GM19240 (cell line): ENCODE measurements around the gene SHISA3.
"Not testable (repeated sequence)": the region's sequence is repeated elsewhere in the genome, so short reads cannot be mapped to it uniquely, and the experiment has no call there.

Source experiments
- DNase-seq: peaks from one replicate; pipeline ENCODE4 v3.0.0; 2011; ENCODE audit warnings: low spot score; ENCODE audit not compliant: insufficient read length

SHISA3 gene

DNA sequence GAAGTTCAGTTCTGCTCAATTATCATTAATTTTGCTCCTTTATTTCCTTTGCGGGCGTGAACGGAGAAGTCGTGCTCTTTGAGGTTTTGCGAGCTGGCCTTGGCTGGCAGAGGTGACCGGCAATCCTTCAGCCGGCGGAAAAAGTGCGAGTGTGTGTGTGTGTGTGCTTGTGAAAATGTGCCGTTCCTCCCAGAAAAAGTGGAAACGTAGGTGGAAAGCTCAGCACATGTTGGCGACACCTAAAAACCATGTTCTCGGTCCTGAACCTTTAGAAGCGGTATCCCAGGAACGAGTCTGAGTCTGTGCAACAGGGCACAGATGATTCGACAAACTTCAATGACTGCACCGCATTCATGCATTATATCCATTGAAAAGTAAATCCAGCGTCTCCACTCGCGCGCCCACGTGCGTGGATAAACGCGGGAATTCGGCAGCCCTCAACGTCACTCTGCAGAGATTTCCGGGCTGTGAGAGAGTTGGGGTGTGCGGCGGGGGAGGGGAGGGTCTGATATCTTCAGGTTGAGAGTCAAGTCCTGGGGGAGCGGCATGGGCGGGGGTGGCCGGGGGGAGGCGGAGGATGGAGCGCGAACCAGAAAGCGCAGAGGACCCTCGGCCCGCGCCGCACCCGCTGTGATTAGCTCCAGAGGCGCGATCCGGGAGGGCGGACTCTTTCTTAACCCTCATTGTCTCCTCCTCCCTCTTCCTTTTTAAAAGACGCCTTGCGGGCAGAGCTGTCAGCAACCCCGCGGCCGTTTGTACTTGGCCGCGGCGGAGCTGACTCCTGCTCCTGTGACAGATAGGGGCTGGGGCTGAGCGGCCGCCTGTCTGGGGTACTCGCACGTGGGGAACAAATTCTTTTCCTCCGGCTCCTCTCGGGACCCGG, at the start of gene SHISA3:
Gene SHISA3 (plus strand): TSS at position 737 of the 883 bp plus-strand sequence. CDS start 569 bp downstream, outside the sequence.
- DNase-seq = no peak

DNA sequence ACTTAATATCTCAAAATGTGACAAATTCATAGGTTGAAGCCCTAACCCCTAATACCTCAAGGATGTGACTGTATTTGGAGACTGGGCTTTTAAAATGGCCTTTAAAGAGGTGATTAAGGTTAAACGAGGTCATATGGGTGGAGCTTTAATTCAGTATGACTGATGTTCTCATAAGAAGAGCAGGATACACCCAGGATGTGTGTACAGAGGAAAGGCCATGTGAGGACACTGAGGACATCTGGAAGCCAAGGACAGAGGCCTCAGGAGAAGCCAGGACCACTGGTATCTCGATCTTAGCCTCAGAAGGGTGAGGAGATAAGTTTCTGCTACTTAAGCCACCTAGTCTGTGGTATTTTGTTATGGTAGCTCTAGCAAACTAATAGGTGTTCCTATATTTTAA, 49.0 kb upstream of the SHISA3 start:
- DNase-seq = no peak

DNA sequence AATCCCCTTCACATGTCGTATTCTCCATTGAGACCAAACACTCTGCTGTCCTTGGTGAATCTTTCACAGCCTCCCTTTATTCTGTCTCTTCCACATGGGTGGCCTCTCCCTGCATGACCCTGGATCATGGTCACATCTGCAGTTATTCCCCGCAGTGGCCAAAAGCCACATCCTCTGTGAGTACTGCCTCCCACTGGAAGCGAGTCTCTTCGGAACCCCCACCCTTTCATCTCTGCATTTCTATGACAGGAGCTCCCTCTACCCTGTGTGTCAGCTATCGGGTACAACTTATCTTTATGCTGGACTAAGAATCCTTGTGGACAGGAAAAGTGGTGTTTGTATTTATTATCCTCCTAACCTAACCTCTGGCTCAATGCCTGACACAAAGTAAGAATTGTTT, 48.6 kb upstream of the SHISA3 start:
- no peak for DNase-seq

DNA sequence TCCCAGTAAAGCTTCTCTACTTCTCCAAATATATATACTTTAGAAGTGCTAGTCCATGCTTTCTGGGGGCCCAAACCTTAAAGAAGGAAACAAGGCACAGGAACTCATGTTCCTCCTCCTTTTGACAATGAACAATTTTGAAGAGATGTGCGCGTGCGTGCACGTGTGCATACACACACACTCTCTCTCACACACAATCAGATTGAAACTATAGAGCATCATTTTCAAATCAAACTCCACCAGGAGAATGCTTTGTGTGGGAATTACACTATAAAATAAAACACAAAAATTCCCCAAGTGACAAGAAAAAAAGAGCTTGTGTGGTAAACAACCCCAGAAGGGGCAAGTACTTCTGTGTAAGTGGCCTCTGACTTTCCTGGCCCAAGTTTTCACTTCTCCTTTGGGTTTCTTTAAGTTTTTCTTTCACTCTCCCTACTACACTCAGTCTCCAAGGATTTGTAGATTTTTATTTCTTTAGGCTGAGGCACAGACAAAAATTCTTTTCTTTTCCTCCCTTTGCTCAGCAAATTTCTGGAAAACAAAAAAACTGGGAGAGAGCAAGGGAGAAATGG, 46.6 kb upstream of the SHISA3 start:
- no peak for DNase-seq

DNA sequence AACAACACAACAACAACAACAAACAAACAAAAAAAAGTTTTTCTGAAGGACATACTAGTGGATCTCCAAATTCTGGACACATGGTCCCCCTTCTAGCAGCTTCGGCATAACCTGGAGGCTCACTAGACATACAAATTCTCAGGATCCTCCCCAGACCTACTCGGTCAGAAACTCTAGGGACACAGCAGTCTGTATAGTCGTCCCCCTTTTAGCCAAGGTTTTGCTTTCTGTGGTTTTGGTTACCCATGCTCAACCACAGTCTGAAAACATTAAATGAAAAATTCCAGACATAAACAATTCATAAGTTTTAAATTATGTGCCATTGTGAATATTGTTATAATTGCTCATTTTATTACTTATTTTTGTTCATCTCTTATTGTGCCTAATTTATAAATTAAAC, 45.2 kb upstream of the SHISA3 start:
- DNase-seq = no peak

DNA sequence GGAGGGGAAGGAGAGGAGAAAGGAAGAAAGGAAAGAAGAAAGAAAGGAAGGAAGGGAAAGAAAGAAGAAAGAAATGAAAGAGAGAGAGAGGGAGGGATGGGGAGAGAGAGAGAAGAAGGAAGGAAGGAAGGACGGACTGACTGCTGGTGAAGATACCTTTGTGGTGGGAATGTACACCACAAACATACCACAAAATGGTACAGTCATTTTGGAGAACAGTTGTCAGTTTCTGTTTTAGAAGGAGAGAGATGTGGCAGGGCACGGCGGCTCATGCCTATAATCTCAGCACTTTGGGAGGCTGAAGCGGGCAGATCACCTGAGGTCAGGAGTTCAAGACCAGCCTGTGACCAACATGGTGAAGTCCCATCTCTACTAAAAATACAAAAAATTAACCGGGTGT, 40.0 kb upstream of the SHISA3 start:
- DNase-seq = no peak

DNA sequence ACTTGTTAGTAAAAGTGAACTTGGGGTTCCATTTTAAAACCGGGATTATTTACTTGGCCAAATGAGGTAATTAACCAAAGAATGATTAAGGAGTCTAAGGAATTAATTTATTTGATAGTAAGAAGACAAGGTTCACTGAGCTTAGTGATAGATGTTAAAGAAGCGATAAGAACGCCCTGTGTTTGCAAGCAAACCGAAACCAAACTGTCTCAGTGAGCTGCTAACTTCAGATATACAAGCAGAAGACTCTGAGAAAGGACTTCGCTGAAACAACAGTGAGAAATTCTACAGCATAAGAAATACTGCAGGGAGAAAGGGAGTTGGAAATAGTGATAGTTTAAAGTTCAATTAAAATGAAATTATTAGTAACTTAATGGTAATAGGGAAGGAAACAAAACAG, 37.6 kb upstream of the SHISA3 start:
- no peak for DNase-seq

DNA sequence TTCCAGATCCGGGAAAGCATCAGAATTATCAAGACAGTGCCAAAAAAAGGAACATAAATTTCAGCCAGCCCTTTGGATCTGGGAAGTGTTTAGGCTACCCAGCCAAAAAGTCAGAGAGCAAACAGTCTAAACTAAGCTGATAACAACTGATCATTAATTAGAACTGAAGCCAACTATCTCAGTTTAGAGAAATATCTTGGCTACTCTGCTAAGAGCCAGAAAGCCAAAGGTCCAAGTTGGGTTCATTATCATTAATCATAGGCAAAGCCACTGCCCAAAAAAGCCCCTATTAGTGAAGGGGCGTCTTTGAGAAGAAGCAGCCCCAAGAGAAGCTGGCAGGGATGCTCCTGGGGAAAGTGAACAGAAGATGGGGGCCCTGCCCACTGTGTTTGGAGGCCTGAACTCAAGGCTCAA, 37.0 kb upstream of the SHISA3 start:
- no peak for DNase-seq

DNA sequence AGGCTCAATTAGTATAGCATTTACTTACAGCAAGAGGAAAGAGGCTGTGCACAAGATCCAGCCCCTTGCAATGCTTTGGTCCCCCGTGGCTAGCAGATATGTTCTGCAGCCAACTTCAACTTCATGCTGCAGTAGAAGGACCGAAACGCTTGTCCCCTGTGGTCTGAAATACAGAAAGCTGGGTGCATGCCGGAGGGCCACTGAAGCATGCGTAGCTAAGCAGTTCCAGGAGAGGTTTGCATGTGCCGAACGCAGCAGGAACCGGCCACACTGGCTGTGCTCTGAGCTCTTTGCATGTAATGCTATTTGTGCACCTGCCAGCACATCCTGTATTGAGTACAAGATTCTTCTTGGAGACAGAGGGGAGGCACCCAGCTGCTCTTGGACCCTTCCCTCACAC, 35.8 kb upstream of the SHISA3 start:
- no peak for DNase-seq

DNA sequence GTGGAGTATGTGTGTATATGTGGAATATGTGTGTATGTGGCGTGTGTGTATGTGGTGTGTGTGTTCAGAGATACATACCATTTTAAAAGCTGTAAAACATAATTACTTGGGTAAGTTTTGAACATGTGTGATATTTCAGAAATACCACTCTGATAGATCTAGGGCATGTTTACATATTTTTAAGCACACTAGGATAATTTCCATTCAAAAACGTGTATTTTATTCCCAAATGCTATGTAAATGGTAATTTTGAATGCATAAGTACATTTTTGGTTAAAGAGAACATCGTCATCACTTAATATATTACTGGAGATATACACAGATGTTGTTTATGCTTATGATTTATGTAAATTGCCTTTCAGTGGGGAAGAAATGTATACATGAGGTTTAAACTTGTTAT, 34.7 kb upstream of the SHISA3 start:
- no peak for DNase-seq

DNA sequence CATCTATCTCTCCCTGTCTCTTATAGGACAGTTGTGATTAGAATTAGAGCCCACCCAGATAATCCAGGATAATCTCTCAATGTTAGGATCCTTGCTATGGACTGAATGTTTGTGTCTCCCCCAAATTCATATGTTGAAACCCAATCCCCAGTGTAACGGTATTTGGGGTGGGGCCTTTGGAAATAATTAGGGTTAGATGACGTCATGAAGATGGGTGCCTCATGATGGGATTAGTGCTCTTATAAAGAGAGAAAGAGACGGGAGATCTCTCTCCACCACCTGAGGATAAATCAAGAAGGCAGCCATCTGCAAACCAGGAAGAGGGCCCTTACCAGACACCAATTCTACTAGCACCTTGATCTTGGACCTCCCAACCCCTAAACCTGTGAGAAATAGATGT, 33.7 kb upstream of the SHISA3 start:
- DNase-seq = no peak

DNA sequence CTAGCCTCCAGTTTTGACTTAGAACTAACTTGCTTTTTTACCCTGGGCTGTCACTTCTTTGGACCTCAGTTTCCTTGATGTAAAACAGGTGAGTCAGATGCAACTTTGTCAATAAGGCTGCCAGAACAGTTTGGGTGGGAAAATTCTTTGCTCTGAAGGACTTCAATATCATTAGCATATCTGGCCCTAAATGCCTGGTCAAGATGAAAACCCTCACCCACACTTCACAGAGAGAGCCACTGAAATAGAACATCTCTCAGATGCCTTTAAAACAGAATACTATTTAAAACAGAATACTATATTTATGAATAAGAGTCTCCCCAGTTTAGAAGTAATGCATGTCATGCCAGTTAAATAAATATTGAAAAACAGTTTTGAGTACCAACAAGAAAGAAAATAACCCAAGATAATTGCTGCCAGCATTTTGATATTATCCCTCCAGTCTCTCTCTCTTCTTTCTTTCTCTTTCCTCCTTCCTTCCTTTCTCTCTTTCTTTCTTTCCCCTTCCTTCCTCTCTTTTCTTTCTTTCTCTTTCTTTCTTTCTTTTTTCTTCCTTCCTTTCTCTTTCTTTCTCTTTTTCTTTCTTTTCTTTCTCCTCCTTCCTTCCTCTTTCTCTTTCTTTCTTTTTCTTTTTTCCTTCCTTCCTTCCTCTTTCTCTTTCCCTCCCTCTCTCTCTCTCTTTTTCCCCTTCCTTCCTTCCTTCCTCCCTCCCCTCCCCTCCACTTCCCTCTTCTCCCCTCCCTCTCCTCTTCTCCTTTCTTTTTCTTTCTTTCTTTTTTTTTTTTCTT, 32.8 kb upstream of the SHISA3 start:
- no peak for DNase-seq

DNA sequence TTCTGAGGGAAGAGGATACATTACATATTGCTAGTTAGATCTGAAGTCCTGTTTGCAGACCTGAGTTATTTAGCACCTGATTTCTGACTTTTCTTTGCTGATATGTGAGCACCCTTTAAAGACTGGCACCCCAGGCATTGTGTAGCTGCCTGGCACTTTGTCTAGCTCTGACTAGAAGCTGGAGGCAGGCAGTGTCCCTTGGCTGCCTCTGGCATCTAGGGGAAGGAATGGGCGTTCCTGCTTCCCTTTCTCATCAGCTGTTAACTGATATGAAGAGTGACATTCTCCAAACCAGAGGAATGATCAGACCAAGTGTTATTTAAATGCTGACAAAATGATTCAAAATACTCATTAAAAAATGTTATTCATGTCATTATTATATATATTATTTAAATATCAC, 30.3 kb upstream of the SHISA3 start:
- DNase-seq = no peak

DNA sequence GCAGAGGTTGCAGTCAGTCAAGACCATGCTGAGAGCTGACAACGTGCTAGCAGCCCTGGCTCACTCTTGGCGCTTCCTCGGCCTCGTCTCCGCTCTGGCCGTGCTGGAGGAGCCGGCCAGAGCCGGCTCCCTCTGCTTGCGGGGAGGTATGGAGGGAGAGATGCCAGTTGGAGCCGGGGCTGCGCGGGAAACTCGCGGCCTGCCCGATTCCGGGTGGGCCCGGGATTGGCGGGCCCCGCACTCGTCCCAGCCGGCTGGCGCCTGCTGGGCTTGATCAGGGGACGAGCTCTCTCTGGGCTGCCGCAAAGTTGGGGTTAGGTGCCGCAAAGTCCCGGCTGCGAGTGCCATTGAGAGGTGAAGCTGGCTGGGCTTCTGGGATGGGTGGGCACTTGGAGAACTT, 27.8 kb upstream of the SHISA3 start:
- no peak for DNase-seq

DNA sequence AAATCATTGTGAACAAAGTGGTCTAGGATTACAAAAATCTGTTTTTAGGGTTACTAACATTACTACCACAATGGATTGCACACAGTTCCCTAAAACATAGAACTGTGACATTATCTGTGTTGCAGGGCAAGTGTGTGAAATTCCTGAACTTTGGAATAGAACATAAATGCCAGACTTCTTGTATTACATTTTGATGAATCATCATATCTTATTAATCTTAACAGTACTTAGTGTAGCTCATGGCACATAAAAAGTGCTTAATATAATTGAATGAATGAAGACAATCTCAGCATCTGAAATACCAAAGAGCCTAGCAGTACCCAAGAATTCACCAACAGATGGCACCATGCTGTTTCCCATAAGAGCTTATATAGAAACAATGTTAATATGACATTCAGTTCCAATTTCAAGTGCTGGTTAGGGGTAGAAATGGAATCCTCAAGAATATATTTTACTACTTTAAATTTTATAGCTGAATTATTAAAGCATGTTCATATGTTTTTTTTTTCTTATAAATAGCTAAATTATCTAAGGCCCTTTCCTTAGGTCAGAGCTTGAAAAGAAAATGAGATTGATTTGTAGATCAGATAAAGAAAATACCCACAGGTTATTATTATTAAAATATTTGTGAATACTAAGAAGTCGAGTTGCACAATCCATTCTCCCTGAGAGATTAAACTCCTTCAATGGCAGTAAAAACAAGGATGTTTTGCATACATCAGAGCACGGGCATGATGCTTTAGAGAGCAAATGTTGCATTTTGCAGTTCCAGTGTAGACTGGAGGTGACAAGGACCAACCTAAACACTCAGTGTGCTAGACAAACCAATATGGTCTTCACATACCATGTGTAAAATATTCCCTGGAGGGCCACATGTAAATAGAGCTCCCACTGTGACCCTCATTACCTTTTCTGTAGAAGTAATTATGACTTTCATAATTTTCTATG, 25.7 kb upstream of the SHISA3 start:
- DNase-seq = peak; percentile 19

DNA sequence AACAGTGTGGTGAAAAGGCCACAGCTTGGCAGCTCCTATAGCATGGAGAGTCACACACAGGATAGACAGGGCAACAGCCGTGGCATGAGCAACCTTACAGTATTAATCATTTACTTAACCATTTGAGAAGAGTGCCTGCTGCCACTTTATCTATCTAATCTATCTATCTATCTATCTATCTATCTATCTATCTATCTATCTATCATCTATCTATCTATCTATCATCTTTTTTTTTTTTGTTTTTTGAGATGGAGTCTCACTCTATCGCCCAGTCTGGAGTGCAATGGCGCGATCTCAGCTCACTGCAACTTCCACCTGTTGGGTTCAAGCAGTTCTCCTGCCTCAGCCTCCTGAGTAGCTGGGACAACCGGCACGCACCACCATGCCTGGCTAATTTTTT, 25.0 kb upstream of the SHISA3 start:
- not testable (repeated sequence) for DNase-seq

DNA sequence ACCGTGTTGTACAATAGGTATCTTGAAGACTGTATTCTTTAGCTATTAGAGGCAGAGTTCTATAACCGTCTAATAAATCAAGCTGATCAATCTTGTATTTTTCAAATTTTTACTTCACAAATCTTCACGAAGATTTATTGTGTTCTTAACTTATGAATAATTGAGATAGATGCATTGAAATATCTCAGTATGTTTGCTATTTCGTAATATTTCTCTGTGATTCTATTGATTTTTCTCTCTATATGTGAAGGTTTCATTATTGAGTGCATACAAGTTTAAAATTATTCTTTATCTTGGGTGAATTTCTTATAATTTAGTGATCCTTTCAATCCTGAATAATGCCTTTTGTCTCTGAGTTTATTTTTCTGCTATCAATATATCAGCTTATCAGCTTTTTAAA, 19.8 kb upstream of the SHISA3 start:
- no peak for DNase-seq

DNA sequence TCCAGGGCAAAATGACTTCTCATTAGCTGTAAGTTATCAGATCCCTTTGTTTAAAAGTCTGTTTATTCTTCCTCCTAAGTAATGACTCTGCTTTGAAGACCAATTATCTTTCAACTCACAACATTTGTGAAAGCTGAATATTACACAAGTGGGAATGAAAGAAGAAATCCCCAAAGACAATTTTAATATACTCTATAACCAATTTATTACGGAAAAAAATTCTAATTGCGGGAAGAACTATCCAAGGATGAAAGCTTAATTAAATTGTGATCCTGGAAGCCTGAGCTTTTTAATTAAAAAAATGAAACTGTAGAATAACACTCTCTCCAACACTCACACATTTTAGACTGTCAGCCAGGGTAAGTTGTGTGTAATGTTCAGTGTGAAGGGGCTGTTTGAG, 15.6 kb upstream of the SHISA3 start:
- DNase-seq = no peak

DNA sequence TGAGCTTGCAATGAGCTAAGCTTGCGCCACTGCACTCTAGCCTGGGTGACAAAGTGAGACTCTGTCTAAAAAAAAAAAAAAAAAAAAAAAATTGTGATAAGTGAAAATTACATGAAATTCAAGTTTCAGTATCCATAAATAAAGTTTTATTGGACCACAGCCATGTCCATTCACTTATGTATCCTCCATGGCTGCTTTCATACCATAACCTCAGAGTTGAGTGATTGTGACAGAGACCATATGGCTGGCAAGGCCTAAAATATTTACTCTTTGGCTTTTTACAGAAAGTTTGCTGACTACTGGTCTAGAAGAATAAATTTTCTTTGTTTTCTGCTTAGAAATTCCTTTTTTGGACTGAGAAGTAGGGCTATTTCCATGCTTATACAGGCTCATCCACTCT, 11.8 kb upstream of the SHISA3 start:
- DNase-seq = no peak

DNA sequence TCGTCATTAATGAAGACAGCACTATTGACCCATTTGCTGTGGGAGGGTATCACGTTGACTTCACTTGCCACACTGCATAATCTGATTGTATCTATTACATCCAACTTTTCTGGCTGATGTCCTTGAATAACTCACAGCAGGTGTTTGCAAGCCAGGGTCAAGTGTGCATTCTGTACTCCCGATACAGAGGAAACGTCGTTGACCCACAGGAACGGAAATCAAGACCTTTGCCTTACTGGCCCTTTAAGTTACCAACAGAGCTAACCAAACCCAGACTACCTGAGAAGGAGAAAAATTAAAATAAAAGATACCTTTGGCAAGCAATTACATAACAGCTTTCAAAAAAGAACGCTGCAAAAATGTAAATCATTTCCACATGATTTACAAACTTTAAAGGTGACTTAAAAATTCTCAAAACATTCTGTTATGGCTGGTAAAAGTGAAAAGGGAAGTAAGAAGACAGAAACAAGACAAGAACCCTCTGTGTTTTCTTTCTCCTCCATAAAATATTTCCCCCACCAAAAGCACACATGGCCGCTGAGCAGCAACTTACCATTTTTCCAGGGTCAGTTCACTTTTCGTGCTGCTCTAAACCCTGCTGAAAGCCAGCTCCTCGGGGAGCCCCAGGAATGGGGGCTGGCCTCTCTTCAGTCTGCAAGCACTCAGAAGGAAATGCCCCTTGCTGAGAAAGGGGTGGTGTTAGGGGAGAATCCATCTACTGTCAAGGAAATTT, 6.5 kb upstream of the SHISA3 start:
- DNase-seq = no peak

DNA sequence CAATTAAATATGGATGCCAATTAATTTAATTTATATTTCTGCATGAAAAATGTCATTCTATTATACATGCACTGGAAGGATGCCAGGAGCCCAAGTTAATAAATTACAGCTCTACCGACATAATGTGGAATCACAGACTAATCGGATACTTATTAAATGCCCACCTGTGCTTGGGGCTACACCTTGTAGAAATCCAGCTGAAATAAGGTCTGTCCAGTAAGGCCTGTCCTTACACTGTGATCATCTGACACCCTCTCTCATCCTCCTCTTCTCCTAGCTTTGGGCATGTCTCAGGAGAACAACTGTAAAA, 6.0 kb upstream of the SHISA3 start:
- no peak for DNase-seq
